ENCODE data around the gene PTPRD.

- TF ChIP-seq, protein P1, sequence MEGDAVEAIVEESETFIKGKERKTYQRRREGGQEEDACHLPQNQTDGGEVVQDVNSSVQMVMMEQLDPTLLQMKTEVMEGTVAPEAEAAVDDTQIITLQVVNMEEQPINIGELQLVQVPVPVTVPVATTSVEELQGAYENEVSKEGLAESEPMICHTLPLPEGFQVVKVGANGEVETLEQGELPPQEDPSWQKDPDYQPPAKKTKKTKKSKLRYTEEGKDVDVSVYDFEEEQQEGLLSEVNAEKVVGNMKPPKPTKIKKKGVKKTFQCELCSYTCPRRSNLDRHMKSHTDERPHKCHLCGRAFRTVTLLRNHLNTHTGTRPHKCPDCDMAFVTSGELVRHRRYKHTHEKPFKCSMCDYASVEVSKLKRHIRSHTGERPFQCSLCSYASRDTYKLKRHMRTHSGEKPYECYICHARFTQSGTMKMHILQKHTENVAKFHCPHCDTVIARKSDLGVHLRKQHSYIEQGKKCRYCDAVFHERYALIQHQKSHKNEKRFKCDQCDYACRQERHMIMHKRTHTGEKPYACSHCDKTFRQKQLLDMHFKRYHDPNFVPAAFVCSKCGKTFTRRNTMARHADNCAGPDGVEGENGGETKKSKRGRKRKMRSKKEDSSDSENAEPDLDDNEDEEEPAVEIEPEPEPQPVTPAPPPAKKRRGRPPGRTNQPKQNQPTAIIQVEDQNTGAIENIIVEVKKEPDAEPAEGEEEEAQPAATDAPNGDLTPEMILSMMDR (IDR thresholded peaks at IDR 0.05): no peak
- TF ChIP-seq EZH2 (IDR thresholded peaks at IDR 0.05) (no peak), EZH2phosphoT487 (IDR thresholded peaks at IDR 0.05) (no peak)
Measured at GRCh38 chr9:10015755-10016154, 597.0 kb downstream of the PTPRD start.

Measured in neural progenitor cell (in vitro differentiated cells).